ENCODE results near the gene GCNA.

The GCNA gene

DNA sequence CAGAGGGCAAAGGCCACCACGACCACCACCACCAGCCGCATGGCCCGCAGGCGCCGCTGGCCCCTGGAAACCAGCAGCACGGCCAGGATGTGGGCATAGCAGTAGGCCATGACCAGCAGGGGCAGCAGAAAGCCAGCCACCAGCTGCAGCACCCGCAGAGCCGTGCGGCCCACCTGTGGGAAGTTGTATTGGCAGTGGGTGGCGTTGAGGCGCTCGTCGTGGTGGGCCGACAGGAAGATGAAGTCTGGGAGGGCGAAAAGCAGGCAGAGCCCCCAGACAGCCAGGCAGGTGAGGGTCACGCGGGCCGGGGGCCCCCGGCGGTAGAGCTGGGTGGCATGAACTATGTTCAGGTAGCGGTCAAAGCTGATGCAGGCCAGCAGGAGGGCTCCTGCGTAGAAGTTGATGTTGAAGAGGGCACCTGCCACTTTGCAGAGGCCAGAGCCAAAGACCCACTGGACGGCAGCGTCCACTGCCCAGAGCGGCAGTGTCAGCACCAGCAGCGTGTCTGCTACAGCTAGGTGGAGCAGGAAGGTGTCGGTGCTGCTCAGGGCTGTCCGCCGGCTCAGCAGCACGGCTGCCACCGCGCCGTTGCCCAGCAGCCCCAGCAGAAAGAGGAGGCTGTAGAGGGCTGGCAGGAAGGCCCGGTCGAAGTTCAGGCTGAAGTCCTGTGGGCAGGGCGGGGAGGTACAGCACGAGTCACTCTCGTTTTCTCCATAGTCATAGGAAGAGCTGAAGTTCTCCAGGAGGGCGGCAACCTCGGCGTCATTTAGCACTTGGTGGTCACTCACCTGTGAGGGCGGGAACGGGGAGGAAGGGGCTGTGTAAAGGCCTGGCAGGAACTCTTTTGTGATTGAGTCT lies 38.7 kb downstream of the GCNA start:
- DNase-seq: no peak

DNA sequence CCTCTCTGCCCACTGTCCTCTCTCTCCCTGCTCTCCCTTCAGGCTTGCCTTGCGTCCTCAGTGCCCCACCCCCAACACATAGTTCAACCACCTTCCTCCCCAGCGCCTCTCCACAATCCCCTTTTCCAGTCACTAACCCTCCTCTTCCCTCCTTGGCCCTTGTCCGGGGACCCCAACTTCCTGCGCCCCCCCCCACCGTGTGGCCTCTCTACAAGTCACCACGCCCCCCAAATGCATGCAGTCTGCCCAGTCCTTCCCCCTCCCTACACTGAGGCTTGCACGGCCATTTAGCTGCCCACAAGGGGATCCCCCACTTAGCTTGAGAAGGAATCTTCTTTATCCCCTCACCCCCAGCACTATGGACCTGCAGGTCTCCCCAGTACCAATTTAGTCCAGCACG lies 39.5 kb downstream of the GCNA start:
- DNase-seq: no peak

DNA sequence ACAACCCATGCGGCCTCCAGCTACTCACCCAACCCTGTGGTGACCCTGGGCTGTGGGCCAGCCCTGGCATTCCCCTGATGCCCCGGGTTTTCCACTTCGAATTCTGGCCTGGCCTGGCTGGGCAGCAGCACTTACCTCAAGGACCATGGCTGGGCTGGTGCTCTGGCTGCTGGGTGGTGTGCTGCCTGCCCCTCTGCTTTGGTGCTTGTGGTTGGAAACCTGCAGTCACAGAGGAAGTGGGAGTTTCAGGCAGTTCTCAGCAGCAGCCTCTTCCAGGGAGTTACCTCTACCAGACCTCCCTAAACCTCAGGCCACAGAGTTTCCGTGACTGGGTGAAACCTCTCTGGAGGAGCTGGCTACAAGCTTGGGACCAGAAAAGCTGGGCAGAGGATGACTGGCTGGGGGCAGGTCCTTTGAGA lies 40.1 kb downstream of the GCNA start, which contains the start of gene CXCR3:
Gene CXCR3, minus strand, starts transcription at position 209 of the 419 bp plus-strand sequence. Its CDS starts 62 bp downstream, at position 147.
- no peak for DNase-seq

DNA sequence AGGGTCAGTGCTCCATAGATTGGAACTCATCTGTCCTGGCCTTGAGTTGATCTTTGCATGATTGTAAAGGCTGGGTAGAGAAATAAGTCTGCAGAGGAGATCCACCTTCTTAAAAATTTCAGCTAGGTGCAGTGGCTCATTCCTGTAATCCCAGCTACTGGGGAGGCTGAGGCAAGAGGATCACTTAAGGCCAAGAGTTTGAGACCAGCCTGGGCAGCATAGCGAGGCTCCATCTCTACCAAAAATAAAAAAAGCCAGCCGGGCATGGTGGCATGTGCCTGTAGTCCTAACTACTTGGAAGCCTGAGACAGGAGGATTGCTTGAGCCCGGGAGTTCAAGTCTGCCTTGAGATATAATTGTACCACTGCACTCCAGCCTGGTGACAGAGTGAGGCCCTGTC lies 40.5 kb downstream of the GCNA start:
- no peak for DNase-seq

DNA sequence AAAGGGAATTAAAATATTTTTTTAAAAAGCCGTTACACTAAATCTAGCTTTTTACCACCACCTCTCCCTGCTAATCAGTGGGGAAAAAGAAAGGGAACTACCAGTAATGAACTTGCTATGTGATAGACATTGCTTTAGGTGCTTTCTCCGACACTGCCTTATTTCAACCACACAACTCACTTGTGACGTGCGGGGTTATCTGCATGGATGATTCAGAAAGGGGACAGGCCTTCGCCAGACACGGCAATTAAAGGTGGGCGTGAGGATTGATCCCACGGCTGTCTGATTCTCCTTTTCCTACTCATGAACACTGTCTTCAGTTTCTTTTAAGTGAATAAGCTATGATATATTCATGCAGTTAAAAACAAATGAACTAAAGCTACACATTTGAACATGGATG lies 41.0 kb downstream of the GCNA start:
- DNase-seq: no peak

DNA sequence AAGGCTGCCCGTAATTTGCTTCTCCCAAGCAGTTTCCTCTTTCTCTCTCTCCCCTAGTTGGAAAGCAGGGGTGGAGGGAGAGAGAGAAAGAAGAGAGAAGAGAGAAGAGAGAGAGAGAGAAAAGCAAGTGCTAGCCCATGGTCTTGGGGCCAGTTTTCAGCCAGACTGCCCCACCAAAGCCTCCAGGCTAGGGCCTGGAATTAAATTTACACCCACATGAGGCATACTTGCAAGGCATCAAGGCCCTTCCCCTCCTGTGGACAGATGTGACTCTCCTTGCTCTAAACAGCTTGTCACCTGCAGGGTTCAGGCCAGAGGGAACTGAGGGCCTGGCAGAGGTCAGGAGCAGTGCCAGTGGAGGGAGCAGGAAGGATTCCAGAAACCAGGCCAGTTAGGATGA lies 41.7 kb downstream of the GCNA start:
- no peak for DNase-seq

DNA sequence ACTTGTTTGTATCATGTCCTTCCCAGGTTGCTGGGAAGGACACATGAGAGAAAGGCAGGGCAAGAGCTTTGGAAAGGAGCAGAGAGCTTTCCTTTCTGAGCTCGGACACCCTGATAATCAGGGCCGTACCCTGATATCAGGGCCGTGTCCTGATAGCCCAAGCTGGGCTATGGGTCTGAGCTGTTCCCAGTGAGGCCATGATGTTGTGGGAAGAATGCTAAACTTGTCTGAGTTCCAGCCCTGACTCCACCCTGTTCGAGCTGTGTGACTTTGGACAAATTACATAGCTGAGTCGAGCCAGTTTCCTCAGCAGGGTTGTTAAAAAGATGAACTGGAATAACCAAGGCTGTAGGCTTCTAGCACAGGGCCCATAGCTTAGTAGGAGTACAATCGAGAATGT lies 43.4 kb downstream of the GCNA start:
- DNase-seq: no peak

DNA sequence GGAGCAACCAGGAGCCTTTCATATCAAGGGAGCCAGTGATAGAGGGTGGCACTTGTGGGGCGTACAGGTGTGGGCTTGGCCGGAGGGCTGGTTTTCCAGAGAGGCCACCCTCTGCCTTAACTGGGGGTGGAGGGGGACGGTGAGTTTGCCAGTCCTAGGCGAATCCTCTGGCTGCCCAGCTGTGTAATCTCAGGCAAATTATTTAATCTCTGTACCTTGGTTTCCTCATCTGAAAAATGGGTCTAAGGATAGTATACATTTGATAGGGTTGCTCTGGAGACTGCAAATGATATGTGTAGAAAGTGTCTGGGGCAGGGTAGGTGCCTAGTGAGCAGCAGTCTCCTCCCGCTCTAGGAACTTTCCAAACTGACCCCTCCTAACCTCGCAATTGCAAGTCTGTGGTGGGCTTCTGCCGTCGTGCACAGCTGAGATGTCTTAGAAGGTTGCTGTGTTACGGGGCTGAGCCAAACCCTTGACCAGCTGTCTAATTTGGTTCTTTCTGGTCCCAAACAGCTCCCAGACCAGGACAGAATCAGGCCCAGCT lies 43.9 kb downstream of the GCNA start:
- no peak for DNase-seq

DNA sequence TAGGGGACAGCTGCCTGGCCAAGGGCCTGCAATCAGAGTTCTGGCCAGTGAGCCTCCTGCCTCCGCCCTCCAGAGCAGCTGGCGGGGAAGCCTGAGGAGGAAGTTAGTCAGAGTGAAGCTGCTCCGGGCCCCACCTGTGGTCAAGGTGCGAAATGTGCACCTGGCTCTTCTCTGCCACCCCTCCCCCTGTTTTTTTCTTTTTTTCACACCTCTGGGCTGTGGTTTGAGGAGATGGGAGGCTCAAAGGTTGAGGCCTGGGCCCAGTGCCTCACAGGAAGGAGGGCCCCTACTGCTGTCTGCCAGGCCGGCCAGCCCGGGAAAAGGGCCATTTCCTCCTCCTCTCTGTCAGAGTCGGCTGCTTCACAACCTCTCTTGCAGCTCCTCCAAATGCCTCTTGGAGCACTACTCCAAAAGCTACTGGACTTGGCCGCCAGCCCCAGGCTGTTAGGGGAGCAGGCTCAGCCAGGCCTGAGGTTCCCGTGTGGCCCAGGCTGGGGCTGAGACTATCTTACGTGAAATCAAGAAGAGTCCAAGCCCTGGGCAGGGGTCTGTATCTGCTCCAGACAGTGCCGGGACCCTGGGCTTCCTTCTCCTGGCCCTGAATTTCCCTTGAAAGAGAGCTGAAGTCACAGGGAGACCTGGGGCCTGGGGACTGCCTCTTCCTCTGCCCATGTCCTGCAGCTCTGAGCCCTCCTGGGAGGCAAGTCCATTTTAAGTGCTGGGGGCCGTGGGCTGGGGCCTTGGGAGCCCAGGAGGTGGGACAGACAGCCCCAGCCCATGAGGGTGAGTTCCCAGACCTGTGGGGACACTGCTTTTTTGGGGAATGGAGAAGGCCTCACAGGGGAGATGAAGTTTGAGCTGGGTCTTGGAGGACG lies 44.6 kb downstream of the GCNA start:
- DNase-seq: peak; percentile 73

DNA sequence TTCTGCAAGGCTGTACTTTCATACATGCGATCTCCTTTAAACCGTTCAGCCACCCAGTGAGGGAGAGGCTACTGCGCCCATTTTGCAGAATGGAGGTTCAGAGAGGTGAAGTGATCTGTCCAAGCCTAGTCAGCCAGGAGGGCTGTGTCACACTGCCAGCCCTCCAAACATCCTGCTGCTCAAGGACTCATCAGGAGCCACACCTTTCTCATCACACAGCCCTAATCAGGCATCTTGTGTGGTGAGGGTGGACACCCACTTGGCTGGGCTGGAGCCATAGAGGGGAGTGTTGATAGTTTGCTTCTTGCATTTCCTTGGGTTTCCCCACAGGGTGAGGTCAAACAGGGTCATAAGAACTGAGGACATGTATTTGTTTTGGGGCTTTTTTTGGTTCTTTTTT lies 45.5 kb downstream of the GCNA start:
- no peak for DNase-seq

DNA sequence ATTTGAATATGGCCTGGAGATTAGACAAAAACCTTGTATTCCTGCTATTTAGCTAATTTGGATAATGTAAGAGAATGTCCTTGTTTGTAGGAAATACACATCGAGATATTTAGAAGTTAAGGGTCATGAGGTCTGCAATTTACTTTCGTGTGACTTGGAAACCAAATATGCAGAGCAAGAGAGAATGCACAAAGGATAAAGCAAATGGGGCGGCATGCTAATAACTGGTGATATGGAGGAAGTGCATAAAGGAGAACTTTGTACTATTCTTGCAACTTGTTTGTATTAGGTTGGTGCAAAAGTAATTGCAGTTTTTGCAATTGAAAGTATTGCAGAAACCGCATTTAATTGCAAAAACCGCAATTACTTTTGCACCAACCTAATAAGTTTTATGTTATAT lies 47.2 kb downstream of the GCNA start:
- DNase-seq: no peak

DNA sequence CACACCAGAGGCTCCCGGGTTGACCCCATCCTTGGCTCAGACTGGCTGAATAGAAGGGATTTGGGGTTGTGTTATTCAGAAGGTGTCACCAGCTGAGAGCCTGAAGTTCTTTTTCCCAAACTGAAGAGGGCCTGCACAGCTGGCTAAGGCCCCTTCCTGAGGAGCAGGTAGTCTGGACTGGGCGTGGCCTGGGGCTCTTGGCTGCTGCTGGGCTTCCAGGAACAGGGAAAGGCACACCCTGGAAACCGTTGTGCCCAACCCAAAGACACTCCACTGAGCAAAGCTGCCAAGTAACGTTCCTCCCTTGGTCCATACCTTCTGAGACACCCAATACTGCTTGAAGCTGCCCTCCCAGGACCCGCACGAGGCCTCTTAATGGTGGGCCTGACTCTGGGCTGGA lies 48.3 kb downstream of the GCNA start:
- no peak for DNase-seq

DNA sequence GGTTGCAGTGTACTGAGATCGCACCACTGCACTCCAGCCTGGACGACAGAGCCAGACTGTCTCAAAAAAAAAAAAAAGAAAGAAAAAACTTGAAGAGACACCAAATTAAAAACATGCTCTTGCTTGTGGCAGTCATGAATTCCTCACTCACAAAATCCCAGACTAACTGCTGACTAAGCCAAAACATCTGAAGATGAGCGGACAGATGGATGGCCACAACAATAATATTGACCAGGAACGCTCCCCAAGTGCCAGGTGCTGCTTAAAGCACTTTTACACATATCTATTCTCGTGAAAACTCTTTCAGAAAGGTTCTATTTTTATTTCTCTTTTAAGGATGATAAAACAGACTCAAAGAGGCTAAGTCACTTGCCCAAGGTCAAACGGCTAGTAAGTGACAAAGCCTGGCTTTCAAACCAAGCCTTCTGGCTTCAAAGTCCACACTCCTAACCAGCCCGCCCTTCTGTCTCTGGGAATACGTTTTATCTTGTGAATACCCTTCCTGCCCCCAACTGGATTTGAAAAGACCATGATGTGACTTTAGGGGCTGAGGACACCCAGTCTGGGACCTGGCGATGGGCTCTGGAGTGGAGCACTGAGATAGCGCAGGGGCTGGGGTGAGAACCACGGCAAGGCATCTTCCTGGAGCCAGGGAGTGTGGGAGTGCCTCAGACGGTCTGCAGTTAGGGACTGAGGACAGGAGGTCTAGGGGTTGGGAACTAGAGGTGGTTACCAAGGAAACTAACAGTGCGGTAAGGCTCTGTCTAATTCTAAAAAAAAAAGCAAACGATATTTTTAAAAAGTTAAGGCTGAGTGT lies 49.6 kb downstream of the GCNA start:
- peak; percentile 24 for DNase-seq

DNA sequence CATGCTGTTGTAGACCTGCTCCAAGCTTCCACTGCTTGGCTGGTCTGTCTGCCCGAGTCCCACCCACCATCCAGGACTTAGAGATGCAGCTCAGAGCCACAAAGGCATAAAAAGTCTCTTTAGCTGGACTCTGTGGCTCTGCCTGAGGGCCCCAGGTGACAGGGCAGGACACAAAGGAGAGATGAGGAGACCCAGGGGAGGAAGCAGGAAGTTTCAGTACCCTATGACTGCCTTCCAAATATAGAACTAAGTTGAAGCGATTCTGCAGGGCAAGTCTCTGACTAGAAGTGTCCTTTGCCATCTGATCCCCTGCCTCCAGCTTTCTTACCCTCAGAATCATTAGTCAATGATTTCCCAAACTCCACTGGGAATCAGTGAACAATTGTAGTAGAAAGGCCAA lies 51.2 kb downstream of the GCNA start:
- DNase-seq: no peak

DNA sequence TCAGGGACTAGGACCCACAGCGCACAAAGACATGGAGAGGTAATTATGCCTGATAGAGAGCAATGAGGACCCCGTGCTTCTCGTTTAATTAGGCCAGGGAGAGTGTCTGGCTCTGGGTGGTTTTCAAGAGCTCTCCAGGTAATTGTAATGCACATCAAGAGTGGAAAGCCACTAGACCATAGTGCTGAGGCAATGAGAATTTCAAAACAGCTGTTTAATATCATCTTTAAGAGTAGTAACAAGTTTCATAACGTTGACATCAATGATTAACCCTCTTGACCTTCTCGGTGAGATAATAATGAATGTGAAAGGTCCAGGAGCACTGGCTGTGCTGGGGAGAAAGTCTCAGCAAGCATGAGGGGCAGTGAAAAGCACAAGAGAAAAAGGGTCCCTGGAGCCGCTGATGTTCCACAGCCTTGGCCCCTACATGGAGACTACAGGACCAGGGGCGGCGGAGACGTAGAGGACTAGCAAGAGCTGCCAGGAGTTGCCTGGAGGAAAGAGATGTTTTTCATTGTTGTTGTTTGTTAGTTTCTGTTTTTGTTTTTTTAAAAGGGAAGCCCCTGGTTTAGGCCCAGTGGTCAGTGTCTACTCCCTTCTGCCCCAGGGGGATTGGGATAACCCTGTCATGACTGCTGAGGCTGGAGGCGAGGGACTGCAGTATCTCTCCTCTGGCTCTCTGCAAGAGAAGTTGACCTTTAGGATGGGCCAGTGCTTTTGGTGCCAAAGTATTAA lies 54.9 kb downstream of the GCNA start:
- no peak for DNase-seq

DNA sequence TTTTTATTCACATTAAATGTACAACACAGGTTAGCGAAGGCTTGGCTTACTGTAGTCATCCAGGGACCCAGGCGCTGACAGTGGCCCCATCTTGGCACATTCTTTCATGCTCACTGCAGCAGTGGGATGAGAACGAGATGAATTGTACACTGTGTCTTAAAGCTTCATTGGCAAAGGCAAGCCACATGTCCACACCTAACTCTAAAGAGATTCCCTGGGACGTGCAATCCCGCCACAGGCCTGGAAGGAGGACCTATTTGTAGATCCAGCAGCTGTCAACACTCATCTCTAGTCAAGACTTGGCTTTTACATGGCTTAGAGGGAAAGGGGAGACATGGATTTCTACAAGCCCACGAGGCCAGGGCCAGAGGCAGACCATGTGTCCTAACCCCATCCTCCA lies 56.1 kb downstream of the GCNA start:
- no peak for DNase-seq

DNA sequence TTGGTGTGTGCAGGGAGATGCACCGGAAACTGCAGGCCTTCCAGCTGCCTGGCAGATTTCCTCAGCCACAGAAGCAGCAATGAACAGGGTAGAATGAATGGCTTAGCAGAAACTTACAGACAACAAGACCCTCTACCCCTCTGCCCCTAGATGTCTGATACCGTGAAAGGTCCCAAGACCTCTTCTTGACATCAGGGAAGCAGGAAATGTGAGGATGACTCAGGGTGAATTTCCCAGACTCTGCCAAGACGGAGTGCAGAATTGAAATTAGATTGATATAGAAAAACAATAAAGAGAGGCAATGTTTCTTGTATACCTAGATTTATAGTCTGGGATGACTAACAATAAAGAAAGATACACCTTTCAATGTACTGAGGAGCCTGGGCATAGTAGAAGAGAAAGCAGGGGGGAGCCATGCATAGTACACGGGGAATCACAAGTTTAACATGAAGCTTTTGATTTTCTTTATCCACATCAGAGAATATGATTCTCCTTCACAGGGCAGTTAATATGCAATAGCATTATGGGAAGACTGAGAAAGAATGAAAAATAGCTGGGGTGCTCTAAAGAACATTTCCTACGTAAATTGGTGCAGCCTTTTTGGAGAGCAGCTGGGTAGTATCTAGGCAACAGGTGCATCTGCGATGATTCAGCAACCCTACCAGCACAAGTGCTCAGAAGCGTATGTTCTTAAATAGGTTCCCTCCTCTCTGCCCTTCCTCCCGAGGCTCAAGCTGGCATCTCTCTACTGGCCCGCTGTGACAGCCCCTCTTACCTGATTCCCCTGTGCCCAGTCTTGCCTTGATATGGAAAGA lies 58.4 kb downstream of the GCNA start:
- no peak for DNase-seq

DNA sequence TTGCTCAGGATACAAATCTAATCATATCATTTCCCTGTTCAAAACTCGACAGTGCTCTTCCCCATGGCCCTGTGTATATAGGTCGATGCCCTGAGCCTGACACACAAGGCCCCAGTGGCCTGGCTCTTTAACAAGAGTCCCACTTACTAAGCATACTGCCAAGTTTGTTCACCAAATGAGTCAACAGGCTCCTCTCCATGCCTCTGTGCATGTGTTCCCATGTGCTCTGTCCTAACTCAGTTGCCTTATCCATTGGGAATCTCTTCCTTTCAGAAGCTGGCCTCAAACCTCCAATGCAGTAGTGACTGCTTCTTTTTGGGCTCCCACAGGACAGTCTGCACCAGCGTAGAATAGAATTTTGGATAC lies 59.0 kb downstream of the GCNA start:
- DNase-seq: no peak

DNA sequence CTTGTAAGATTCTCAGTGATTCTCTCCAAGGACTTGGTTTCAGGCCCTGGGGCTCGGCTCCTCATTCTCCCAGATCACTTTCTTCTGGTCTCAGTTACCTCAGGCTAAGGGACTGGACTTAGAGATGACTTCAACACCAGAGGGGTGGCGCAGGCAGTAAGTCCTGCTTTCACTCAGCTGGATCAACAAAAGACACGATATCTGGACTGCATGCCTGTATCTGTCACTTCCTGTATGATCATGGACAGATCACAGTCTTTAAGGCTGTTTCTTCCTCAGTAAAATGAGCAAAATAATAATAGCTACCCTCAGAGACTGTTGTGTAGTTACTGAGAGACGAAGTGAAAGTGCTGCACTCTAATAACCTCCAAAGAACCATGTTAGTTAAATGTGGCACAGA lies 59.6 kb downstream of the GCNA start:
- DNase-seq: no peak

DNA sequence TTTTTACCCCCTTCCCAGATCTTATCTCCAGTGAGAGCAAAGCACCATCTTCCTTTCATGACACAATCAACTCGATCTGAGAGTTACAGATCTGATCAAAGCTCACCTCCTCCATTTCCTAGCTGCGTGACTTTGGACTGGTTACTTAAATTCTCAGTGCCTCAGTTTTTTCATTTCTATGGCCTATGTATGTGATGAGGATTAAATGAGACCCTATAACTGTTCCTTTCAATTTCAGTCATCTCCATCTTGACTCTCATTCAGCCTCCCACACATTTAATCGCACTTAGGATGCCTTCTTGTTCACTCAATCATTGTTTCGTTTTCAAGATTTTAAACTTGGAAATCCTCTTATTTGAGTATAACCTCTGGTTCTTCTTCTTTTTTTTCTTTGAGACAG lies 60.2 kb downstream of the GCNA start:
- no peak for DNase-seq

DNA sequence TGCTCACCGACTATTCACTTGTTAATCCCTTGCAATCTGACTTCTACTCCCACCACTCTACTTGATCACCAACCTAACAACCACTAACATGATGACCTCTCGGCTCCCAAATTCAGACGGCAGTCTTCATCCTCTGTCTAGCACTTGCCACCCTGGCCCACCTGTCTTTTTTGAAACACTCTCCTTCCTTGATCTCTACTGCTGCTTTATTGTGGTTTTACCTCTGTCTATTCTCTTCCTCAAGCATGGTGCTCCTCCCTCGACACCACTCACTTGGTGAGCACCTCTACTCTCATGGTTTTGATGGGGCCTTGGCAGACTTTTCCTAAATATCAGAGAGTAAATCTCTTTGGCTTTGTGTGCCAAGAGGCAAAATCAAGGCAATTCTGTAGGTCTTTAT lies 61.8 kb downstream of the GCNA start:
- DNase-seq: no peak
